GM19397 (cell line): ENCODE measurements around the gene MBL2.

ENCODE experiments used
- ATAC-seq: cut with Tn5 transposase; IDR thresholded peaks from one replicate; pipeline ENCODE4 v1.9.1; 2021; ENCODE audit warnings: mild to moderate bottlenecking, moderate library complexity; ENCODE audit not compliant: unreplicated experiment

The MBL2 gene

DNA sequence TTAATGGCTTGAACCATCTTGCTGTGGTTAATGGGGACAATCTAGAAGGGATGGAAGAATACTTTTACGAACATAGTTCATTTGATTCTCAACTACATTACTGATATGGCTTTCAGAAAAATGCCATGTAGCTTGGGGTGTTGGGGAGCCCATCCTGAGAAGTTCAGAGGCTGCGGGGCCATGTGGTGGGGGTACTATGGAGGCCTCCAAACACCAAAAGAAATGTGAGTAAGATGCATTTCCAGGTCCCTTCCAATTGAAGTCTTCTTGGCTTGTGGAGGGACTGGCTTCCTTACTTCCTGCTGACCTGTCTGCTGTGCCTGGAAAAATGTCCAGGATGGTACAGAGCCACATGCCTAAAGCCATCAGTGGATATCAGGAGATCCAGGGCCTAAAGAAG, 1.6 kb upstream of the MBL2 start:
- ATAC-seq = no peak

DNA sequence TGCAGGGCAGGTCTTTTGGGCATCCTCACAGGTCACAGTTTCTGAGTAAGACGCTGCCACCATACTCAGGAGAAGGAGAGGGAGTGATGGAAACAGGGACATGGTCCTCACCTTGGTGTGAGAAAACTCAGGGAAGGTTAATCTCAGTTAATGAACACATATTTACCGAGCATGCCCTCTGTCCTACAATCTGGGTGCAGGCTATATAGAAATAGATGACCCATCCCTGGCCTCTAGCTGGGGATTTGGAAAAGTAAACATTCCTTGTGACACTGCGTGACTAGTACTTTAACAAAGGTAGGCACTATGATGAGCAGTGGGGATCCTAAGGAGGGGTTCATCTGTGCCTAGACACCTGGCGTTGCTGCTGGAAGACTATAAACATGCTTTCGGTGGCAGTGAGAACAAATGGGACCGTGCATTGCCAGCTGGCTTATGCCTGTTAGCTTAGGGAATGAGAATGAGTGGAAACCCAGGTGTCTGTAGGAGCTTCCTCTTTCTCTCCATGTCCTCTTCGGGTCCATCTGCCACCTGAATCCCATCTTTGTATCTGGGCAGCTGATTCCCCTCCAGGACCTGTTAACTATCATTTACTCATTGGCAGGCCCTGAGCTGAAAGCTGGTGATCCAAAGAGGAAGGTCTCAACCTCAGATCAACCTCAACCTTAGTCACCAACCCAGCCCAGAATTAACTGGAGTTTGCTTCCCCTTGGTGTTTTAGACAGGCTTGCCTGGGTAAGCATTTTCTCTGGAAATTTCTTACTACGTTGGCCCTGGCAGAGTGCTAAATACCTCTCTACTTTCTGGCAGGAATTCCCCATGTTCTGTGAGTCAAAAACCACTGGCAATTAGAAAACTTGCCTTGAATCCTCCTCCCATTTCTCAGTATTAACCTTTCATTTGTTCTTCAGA, 794 bp downstream of the MBL2 start:
- no peak for ATAC-seq

DNA sequence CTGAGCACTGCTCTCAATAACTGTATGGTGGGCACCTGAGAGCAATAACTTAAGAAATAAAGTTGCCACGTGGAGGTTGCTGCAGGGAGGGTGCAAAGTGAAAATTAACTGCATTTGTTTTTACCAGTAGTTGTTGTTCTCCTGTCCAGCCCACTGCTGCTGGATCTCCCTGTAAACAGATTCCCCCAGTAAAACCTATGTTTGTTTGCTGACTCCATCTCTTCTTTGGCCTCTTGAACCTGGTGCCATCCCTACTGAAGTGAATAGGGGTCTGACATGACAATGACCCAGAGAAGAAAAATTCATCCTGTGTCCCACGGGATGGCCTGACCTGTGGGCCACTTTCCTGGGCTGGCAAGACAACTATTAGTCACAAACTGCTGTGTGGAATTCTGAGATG, 1.7 kb downstream of the MBL2 start:
- no peak for ATAC-seq

DNA sequence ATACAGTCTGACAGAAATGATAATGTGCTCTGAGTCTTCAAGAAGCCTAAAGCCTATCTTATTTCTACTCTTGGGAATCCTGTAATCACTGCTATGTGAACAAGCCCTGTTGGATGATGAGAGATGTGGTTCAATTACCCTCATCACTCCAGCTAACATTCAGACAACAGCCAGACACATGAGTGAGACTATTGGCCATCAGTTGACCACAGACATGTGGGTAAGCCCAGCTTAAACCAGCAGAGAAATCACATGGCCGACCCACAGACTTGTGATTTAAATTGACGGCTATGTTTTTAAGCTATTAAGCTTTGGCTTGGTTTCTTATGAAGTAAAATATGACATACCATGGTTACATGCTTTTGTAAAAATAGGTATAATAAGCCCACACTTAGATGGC, 2.6 kb downstream of the MBL2 start:
- ATAC-seq = no peak

DNA sequence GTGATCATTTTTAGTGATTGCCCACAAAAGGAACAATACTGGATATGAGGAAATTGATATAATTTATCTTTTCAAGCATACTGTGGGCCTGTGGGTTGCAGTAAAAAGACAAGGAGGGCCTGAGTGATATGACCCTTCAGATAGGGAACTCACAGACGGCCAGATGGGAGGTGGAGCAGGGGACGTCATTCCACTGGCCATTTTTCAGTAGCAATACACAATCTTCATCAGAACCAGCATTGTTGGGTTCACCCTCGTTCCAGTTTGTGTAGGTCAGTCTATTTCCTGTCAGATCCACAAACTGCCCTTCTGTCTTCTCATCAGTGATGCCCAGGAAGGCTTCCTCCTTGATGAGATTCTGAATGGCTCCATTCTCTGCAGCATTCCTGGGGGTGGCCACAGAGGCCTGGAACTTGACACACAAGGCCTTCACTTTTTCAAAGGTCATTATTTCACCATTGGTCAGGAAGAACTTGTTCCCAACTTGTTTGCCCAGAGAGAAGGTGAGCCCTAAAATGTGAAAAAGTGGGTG, 4.5 kb downstream of the MBL2 start:
- no peak for ATAC-seq

DNA sequence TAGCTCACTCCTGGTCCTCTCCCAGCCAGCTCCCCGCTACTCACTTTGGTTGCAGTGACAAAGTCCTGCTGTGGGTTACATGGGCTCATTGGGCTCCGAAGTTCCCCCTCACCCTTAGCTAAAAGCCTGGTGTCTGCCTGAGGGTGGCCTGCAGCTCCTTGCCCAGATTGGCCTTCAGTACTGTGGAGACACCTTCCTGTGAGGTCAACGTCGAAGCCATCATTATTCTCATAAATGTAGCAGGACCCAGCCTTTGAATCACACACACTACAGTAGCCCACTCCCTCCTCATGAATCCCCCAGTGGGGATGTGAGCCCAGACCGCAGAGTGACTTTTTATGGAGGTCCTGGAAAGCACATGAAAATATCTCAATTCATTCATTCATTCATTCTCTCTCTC, 10.5 kb downstream of the MBL2 start:
- ATAC-seq = no peak

DNA sequence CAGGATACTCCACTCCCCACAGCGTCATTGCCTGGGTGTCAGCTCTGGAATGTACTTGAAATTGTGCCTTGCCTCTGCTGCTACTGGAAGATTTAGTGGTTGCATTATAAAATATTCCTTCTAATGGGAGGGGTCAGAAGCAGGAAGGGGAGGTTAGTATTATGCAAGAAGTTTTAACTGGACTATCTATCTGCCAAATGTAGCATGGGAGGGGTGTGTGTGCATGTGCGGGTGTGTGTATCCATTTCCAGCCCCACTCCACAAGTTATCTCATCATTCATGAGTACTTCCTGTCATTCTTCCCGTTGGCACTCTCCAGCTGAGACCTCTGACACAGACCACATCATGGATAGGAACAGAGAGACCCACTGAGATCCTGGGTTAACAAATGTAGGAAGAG, 13.4 kb downstream of the MBL2 start:
- ATAC-seq = no peak

DNA sequence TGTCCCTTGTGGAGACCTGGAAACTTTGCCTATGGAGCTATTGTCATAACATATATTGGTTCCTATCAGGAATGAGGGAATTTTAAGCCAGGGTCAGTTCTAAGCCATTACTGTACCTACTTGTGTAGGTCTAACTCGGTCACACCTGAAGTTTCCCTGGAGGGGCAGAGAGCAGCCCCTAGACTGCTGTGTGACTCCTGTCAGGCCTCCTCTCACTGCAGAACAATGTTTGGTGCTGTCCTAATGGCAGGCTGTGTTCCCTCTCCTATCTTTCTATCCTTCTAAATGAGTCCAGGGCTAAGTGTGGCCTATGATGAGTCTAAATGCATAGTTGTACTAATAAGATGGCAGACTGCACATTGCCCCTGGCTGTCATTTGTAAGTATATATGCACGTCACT, 14.2 kb downstream of the MBL2 start:
- no peak for ATAC-seq

DNA sequence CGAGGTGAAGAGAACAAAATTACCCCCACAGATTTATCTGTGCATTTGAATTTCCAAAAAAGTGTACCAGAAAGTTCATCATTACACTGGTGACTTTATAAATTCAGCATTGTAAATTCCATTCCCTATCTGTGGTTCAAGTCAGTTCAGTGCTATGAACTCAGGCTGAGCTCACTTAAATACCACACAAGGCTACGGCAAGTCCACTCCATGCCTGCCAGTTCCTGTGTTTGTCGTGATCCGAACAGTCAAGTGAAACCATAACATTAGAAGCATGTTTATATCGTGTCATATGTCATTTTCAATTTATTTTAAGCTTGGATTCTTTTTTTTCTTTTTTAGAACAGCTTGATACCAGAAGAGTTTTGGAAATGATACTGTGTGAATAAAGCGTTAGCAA, 14.8 kb downstream of the MBL2 start:
- no peak for ATAC-seq

DNA sequence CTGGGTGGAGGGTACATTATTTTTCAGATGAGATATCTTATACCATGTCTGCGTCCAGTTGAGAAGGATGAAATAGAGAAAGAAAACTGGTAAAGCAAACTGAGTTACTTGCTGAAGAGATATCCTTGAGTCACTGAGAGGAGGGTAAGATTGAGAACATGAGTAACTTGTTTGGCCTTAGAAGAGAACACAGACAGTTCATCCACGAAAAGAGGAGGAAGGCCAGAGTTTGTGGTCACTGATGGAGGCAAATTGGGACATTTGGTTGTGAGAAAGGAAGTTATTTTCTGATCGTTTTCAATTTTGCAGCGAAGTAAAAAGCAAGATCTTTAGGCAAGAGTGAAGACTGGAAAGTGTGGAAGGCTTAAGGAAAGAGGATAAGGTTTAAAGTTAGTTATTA, 15.6 kb downstream of the MBL2 start:
- ATAC-seq = no peak

DNA sequence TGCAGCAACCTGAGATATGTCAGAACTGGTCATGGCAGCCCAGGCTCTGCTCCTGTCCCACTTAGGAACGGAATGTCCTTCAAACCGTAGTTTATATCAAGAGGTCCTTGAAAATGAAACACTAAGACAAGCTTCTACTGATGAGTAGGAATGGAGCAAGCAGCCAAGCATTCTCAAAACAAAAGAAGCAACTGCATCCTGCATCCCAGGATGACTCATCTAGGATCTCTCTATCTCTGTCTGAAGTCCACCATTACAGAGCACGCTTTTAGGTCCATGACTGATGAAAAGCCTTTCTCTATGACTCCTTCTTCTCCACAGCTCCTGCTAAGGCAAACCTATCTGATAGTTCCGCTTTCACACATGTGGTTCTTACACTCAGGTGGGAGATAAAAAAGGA, 16.3 kb downstream of the MBL2 start:
- ATAC-seq = no peak

DNA sequence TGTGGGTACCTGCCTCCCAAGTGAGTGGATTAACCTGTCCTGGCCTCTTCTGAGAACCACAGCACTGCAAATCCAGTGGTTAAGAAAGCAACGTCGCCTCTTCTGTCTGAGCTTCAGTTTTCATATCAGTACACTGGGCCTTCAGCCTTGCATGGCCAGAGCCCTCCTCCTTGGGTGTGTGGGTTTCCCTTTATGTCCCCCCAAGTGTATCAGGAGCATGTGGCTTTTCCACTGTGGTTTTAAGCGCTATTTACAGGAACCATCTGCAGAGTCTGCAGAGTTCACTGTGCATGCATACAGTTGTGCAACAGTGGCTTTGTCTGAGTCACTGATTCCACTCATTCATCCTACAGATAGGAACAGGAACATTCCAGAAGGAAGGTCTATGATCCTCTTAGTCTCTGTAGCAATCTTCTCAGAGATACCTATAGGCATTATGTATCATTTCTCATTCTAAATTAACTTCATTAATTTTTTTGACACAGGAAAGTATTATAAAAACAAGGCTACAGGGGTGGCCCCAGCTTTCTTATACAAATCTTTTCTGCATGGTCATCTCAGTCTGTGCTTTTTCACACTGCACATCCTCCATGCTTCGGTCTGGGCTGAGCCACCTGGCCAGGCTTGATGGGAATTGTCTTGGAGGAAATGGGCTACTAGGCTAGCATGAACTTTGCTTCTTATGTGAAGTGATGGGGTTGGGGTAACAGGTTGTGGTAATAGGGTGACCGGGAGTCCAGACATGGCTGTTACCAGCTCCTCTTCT, 17.1 kb downstream of the MBL2 start:
- no peak for ATAC-seq

DNA sequence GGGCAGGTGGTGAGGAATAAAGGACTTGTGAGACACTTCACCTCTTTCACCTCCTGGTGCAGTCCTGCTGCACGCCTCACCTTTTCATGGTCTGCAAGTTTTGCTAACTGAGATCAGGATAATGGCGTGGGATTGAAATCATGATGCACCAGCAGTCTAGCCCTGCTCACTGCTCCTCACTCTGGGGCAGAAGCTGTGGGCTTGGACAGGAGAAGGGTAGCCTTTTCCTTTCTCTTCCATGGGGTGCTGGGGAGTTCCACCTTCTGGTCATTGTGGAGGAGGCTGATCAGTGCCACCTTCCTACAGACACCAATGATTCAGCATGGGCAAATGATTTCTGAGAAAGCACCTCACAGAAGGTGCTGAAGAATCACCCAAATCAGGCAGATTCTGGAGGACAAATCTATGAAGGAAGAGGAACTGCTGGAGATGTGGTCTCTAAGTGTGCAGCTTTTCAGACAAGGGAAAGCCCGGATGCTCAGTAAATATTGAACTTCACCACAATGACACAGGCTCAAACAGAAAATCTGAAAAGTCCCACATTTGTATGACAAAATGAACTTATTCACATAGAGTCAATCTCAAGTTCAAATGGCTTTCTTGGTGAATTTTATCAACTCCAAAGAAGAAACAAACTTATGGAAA, 19.7 kb downstream of the MBL2 start:
- ATAC-seq = no peak

DNA sequence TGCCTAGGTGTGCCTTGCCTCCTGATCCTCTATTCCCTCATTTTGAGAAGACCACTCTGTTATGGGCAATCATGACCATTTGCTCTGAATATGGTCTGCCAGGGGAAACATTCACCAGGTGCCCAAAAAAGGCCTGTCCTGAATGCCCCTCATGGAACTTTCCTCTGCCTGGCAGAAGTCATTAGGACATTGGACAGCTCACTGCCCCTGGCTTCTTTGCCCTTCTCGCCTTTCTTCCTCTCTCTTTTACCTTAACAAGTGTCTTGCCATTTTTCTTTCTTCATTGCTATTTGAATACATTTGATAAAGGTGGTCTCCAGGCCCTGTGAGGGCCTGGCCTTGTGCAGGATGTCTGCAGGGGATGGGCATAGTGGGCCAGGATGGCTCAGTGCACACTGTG, 20.3 kb downstream of the MBL2 start:
- ATAC-seq = no peak

DNA sequence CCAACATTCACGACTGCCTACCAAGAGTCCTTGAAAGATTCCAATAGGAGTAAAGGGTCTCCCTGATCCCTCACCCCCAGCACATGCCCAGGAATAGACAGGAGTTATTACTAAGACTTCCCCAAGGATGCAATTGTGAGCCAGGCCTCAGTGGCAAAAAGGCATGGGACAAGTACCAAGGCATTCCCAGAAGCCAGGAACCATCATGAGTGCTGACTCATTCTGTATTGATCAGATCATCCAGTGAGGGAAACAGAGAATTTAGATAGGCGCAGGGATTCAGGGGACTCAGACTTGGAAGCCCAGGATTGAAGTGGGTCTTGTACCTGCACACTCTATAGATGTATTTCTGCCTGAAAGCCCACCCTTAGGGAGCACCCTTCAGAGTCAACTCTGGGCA, 21.2 kb downstream of the MBL2 start:
- ATAC-seq = no peak

DNA sequence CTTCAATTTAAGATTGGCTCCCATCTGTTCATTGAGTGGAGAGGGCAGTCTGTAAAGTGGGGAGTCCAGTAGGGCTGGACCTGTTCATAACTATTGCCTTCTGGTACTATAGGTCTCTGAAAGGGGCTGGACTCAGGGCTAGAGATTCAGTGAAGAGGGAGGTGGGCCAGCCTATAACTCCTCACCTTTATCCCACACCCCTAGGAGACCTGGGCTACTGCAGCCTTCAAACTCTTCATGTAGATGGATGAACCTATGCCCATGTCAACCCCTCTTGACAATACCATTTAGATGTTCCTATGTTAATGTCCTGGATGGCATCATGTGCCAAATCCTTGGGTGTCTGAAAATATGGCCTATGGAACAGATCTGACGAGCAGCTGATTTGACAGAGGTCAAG, 22.0 kb downstream of the MBL2 start:
- ATAC-seq = no peak

DNA sequence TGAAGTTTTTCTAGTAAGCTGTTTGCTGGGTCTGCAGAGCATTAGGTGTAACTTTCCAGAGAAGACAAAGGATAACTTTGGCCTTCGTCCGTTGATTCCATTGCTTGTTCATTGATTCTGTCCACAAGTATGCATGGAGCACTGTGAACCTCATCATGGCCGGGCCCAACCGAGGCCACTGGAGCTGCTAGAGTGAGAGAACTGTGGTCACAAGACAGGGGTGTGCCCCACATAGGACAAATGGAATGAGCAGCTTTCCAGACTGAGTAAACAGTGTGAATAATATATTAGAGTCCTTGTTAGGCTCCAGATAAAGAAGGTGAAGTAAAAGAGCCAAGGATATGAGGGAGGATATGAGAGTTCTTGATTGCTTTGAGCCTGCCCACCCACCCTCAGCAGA, 24.9 kb downstream of the MBL2 start:
- no peak for ATAC-seq

DNA sequence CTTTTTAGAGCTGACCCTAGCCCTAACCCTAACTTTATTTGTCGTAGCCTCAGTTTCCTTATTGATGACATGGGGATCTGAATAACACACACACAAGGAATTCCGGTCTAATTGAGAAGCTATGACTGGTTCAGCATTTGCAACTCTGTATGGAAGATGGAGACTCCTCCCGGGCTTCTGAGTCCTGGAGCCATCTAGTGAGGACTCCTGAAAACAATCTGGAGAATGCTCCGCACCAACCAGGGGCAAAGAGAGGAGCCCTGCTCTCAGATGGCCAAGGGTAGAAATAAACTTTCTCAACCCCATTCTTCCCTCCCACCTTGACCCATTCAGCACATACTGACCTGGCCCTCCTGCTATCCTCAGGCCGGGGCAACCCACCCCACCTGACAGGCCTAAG, 26.4 kb downstream of the MBL2 start:
- ATAC-seq = no peak

DNA sequence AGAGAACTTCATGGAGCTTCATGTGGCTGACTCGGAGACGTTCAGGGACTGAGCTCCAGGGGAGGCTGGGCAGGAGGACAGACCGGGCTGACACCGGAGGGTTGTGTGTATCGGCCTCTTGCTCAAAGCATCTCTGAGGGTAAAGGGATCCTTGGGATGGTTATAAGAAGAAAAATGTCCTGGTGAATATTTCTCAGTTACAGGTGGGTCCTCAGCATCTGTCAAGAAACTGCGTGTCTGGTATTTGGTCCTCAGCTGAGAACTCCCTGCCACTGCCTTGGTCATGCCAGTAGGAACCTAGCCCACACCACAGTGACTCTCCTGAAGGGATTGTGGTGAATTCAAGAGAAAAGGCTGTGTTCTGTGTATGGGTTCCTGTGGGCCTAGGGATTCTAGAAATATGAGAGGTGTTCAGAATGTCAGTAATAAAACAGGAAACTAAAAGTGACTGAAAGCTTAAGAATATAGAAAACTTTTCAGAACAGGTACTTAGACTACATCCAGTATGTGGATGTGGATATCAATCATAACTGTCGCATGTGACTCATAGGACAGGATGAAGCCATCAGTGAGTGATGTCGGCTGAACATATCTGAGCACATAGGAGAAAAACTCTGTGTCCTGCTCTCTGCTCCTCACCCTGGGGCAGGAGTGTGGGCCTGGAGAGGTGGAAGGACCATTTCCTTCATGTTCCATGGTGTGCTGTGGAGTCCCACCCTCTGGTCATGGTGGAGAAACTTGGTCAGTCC, 28.4 kb downstream of the MBL2 start:
- no peak for ATAC-seq

DNA sequence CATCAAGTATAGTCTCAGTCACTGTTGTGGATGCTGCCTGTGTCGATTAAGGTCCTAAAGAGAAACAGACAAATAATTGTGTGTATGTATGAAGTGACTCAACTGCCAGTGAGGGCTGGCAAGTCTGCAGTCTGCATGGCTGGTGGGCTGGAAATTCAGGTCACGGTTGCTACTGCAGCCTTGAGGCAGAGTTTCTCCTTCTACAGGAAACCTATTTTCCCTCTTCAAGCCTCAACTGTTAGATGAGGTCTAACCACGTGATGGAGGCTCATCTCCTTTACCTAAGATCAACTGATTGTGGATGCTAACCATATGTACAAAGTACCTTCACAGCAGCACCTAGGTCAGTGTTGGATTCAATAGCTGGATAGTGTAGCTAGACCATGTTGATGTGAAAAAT, 29.9 kb downstream of the MBL2 start:
- ATAC-seq = no peak

DNA sequence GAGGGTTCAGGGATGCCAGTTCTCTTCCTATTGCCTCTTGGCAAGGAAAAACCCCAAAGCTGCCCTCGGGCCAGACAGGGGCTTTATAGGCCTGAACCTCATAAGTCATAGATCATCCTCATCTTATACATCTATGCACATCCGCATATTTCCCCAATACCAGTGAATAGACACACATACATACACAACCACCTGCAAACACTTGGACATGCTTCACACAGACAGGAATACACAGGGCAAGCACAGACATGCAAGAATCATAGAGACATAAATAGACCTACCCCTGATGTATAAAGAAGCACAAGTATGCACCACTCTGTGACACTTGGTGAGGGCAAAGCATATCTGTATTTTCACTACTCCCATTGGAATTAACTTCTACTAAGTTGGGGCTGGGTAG, 30.7 kb downstream of the MBL2 start:
- no peak for ATAC-seq
